ENCODE results near the gene NT5E. TPM values are rescaled to one million over a fixed set of nuclear protein-coding genes. Genes with fewer than 3 reads are reported as not detected.

The NT5E gene
- total and polyA plus RNA-seq, 2 of the 13 experiments (the other 11 are each of a cell fraction or from before 2014, with no cell fraction given) = 9.5 to 33.0 TPM

- WGBS (ENCODE audit: low lambda C conversion rate) = 93% methylated on average over 1 of the region's 1 CpG
- BruUV-seq (replicated peaks) = no TSS peak
- H3K4me2 ChIP-seq (ENCODE audit: low read depth, low read length) = no peak overlapping the region
- ChIA-PET CTCF (ENCODE audit: low intra/inter-chr PET ratio, low total read pairs) (no interaction called here), POLR2A (interaction anchor here (1.3 kb wide), 1 partner anchor 11 kb away, joined by 3 read pairs; no protein-coding TSS in a partner anchor)
- H3K27ac ChIP-seq (ENCODE audit: extremely low read length, insufficient read depth, low read length) = no peak overlapping the region
- TF ChIP-seq HOXA3 (CRISPR knock-in tag; IDR thresholded peaks at IDR 0.05) (no peak), REL (CRISPR knock-in tag; conservative IDR thresholded peaks at IDR 0.05) (no peak), ZNF136 (CRISPR knock-in tag; IDR thresholded peaks at IDR 0.05; ENCODE audit: low read depth) (no peak), ZNF761 (CRISPR knock-in tag; conservative IDR thresholded peaks at IDR 0.05) (no peak), KDM3A (CRISPR knock-in tag; IDR thresholded peaks at IDR 0.05; ENCODE audit: low read depth) (no peak), GABPB1 (CRISPR knock-in tag; IDR thresholded peaks at IDR 0.05) (no peak), HDAC2 (CRISPR knock-in tag; IDR thresholded peaks at IDR 0.05) (no peak), RBAK (CRISPR knock-in tag; IDR thresholded peaks at IDR 0.05) (no peak), WIZ (CRISPR knock-in tag; IDR thresholded peaks at IDR 0.05) (no peak)
- no peak for DNase-seq (ENCODE audit: low spot score)
- H3K79me2 ChIP-seq (ENCODE audit: insufficient read depth, low read length) = no peaks in the 10 kb centered on the region
- H3K9ac ChIP-seq (ENCODE audit: insufficient read depth, low read depth, low read length) = no peak overlapping the region
- H3K9me3 ChIP-seq (ENCODE audit: low read length) = no peaks in the 10 kb centered on the region
- H3K4me3 ChIP-seq (replicated peaks in 1 of 3; ENCODE audit: insufficient read depth in 1 of 3, low read depth in 2 of 3, low read length in 3 of 3) = no peak overlapping the region
- peaks cover 32% of the 10 kb centered on the region for H3K4me1 ChIP-seq (ENCODE audit: insufficient read depth, low read length)
- ATAC-seq = no peak
- H2AFZ ChIP-seq (ENCODE audit: low read length) = peak overlapping the region; percentile 62
- H3K27me3 ChIP-seq (ENCODE audit: control insufficient read depth in 1 of 2, insufficient read depth in 2 of 2, low read length in 2 of 2) = no peaks in the 10 kb centered on the region
- intact Hi-C loops (cut with micrococcal nuclease; ENCODE audit: unreplicated experiment) (no loop called here), in situ Hi-C loops (cut with HindIII; ENCODE audit: extremely low pct_ligation_motif_present, low pct_unique_long_range_greater_than_20kb) (no loop called here)
- H3K36me3 ChIP-seq (replicated peaks in 1 of 2; ENCODE audit: control insufficient read depth in 1 of 2, insufficient read depth in 2 of 2, low read length in 2 of 2) = no peaks in the 10 kb centered on the region
- FAIRE-seq = no peak
- H4K20me1 ChIP-seq (ENCODE audit: insufficient read depth, low read length) = no peaks in the 10 kb centered on the region
Observed at GRCh38 chr6:85416049-85416448, 33.8 kb upstream of the NT5E start.

GRCh38 chr6:85416766-85417165 lies 33.1 kb upstream of the NT5E start:
- Histone ChIP-seq H3K4me2 (ENCODE audit: low read depth, low read length) (no peak overlapping the region), H3K4me3 (replicated peaks in 1 of 3; ENCODE audit: insufficient read depth in 1 of 3, low read depth in 2 of 3, low read length in 3 of 3) (no peak overlapping the region), H3K9me3 (ENCODE audit: low read length) (no peaks in the 10 kb centered on the region), H2AFZ (ENCODE audit: low read length) (no peak overlapping the region), H3K79me2 (ENCODE audit: insufficient read depth, low read length) (no peaks in the 10 kb centered on the region), H3K9ac (ENCODE audit: insufficient read depth, low read depth, low read length) (no peak overlapping the region), H3K27me3 (ENCODE audit: control insufficient read depth in 1 of 2, insufficient read depth in 2 of 2, low read length in 2 of 2) (no peaks in the 10 kb centered on the region), H3K27ac (ENCODE audit: extremely low read length, insufficient read depth, low read length) (no peak overlapping the region), H3K36me3 (replicated peaks in 1 of 2; ENCODE audit: control insufficient read depth in 1 of 2, insufficient read depth in 2 of 2, low read length in 2 of 2) (no peaks in the 10 kb centered on the region), H4K20me1 (ENCODE audit: insufficient read depth, low read length) (no peaks in the 10 kb centered on the region), H3K4me1 (ENCODE audit: insufficient read depth, low read length) (peaks cover 32% of the 10 kb centered on the region)
- CTCF ChIA-PET (ENCODE audit: low intra/inter-chr PET ratio, low total read pairs) = no interaction called here
- no peak for FAIRE-seq
- intact Hi-C loops (cut with micrococcal nuclease; ENCODE audit: unreplicated experiment) (no loop called here), in situ Hi-C loops (cut with HindIII; ENCODE audit: extremely low pct_ligation_motif_present, low pct_unique_long_range_greater_than_20kb) (no loop called here)
- WGBS (ENCODE audit: low lambda C conversion rate) = 93% methylated on average over 2 of the region's 2 CpGs
- no peak for ATAC-seq
- POLR2A ChIA-PET = interaction anchor here (1.3 kb wide), 1 partner anchor 12 kb away, joined by 3 read pairs; no protein-coding TSS in a partner anchor
- no TSS peak for BruUV-seq (replicated peaks)
- no peak for DNase-seq (ENCODE audit: low spot score)
- no peak for TF ChIP-seq PAF1 (CRISPR knock-in tag; IDR thresholded peaks at IDR 0.05)
- TF ChIP-seq ETV5 (CRISPR knock-in tag; IDR thresholded peaks at IDR 0.05; ENCODE audit: borderline replicate concordance) = no peak
- TF ChIP-seq HDAC6 (IDR thresholded peaks at IDR 0.05; ENCODE audit: low read depth, low read length) = no peak
- no peak for TF ChIP-seq ZNF543 (CRISPR knock-in tag; IDR thresholded peaks at IDR 0.05)
- TF ChIP-seq HNF1B (CRISPR knock-in tag; IDR thresholded peaks at IDR 0.05) = no peak
- TF ChIP-seq GPBP1L1 (CRISPR knock-in tag; IDR thresholded peaks at IDR 0.05) = no peak
- no peak for TF ChIP-seq KLF6 (CRISPR knock-in tag; IDR thresholded peaks at IDR 0.05)
- TF ChIP-seq SP4 (CRISPR knock-in tag; IDR thresholded peaks at IDR 0.05) = no peak
- TF ChIP-seq JUND (CRISPR knock-in tag; IDR thresholded peaks at IDR 0.05) = no peak

All from HepG2 (cell line).